Measurements from ENCODE around the gene DCDC2C. TPM values are rescaled to one million over a fixed set of nuclear protein-coding genes. Genes with fewer than 3 reads are reported as not detected.

DCDC2C gene
- polyA plus RNA-seq, 1 of the 3 experiments (the other 2 are of a cell fraction): not detected

- Histone ChIP-seq H3K36me3 (replicated peaks in 1 of 2; ENCODE audit: control insufficient read depth in 1 of 2, insufficient read depth in 2 of 2, low read length in 1 of 2) (no peaks in the 10 kb centered on the region), H3K27me3 (ENCODE audit: insufficient read depth) (no peaks in the 10 kb centered on the region), H3K9me2 (no peaks in the 10 kb centered on the region), H4K20me1 (ENCODE audit: insufficient read depth) (no peaks in the 10 kb centered on the region), H3K4me3 (ENCODE audit: low read depth in 2 of 2, low read length in 1 of 2) (no peak overlapping the region), H3K79me2 (ENCODE audit: insufficient read depth) (no peaks in the 10 kb centered on the region), H3K9me3 (no peaks in the 10 kb centered on the region), H3F3A (replicated peaks; ENCODE audit: insufficient read depth) (no peaks in the 10 kb centered on the region), H2AFZ (ENCODE audit: low read depth) (no peak overlapping the region), H3K4me1 (ENCODE audit: control insufficient read depth in 1 of 2, insufficient read depth in 2 of 2, low read depth in 1 of 2, low read length in 1 of 2) (no peaks in the 10 kb centered on the region), H3K9ac (no peak overlapping the region), H3K27ac (ENCODE audit: low read depth in 2 of 2, low read length in 1 of 2) (no peak overlapping the region), H3K4me2 (no peak overlapping the region)
- 63% methylated on average over 8 of the region's 8 CpGs for WGBS (ENCODE audit: low lambda C conversion rate)
- ChIA-PET CTCF (interaction anchor here (6.6 kb wide), 1 partner anchor 12 kb away, joined by 45 read pairs; no protein-coding TSS in a partner anchor), POLR2A (no interaction called here)
- TF ChIP-seq FOSL2 (IDR thresholded peaks at IDR 0.05; ENCODE audit: borderline replicate concordance, low read depth) (no peak), SIN3A (IDR thresholded peaks at IDR 0.05; ENCODE audit: borderline replicate concordance, low read depth, low read length) (no peak), TAF1 (IDR thresholded peaks at IDR 0.05; ENCODE audit: borderline replicate concordance, low read depth, low read length) (no peak), ZBTB33 (IDR thresholded peaks at IDR 0.05; ENCODE audit: borderline replicate concordance, low read depth) (no peak), RFX5 (IDR thresholded peaks at IDR 0.05; ENCODE audit: low read length) (no peak), ELF1 (IDR thresholded peaks at IDR 0.05) (no peak), NFIC (IDR thresholded peaks at IDR 0.05; ENCODE audit: borderline replicate concordance) (no peak), RXRA (IDR thresholded peaks at IDR 0.05; ENCODE audit: borderline replicate concordance, low read depth) (no peak), MEF2A (IDR thresholded peaks at IDR 0.05; ENCODE audit: borderline replicate concordance, low read depth) (no peak), CHD2 (IDR thresholded peaks at IDR 0.05; ENCODE audit: low read length, partially characterized antibody) (no peak), EP300 (IDR thresholded peaks at IDR 0.05; ENCODE audit: borderline replicate concordance in 1 of 2, low read depth in 1 of 2, low read length in 1 of 2) (no peak), TEAD4 (IDR thresholded peaks at IDR 0.05; ENCODE audit: borderline replicate concordance, insufficient read depth) (no peak), IRF3 (IDR thresholded peaks at IDR 0.05; ENCODE audit: low read depth, low read length) (no peak), CTCF (IDR thresholded peaks at IDR 0.05) (no peak), JUND (IDR thresholded peaks at IDR 0.05) (no peak), GABPA (IDR thresholded peaks at IDR 0.05; ENCODE audit: low read depth) (no peak), NRF1 (IDR thresholded peaks at IDR 0.05; ENCODE audit: low read depth, low read length) (no peak), SMC3 (IDR thresholded peaks at IDR 0.05; ENCODE audit: low read depth, low read length) (no peak)
- DNase-seq: no peak
Observed at GRCh38 chr2:3741396-3741795, 38.0 kb downstream of the DCDC2C start.
